H9 (cell line): ENCODE results near the gene AFF2. TPM values are rescaled to one million over a fixed set of nuclear protein-coding genes. Genes with fewer than 3 reads are reported as not detected.

Source experiments
- DNase-seq: peaks from one replicate; pipeline ENCODE4 v3.0.0-alpha.2; 2017
- H2AFZ ChIP-seq: one replicate; pipeline ENCODE4 v1.6.1; 2013; ENCODE audit warnings: mild to moderate bottlenecking, low read length, control low read depth, moderate library complexity
- H2AK5ac ChIP-seq: 2 replicates; pipeline ENCODE4 v1.6.1; 2013; ENCODE audit warnings: low read length, control low read depth, mixed read lengths; ENCODE audit not compliant: insufficient read length
- H2BK120ac ChIP-seq: one replicate; pipeline ENCODE4 v1.6.1; 2013; ENCODE audit warnings: low read depth, mild to moderate bottlenecking, low read length, control low read depth, inconsistent platforms; ENCODE audit not compliant: poor library complexity, severe bottlenecking
- H2BK12ac ChIP-seq: 2 replicates; pipeline ENCODE4 v1.6.1; 2013; ENCODE audit warnings: low read length, control low read depth, mixed read lengths, low read depth; ENCODE audit not compliant: insufficient read length
- H2BK15ac ChIP-seq: 2 replicates; pipeline ENCODE4 v1.6.1; 2013; ENCODE audit warnings: low read depth, low read length, control low read depth
- H2BK20ac ChIP-seq: one replicate; pipeline ENCODE4 v1.6.1; 2013; ENCODE audit warnings: low read depth, mild to moderate bottlenecking, low read length, control low read depth, inconsistent platforms; ENCODE audit not compliant: poor library complexity, severe bottlenecking
- H2BK5ac ChIP-seq: 2 replicates; pipeline ENCODE4 v1.6.1; 2013; ENCODE audit warnings: low read length, control low read depth, mixed read lengths; ENCODE audit not compliant: insufficient read length
- H3K14ac ChIP-seq: 2 replicates; pipeline ENCODE4 v1.6.1; 2013; ENCODE audit warnings: low read length, control low read depth; ENCODE audit not compliant: insufficient read depth
- H3K18ac ChIP-seq: 2 replicates; pipeline ENCODE4 v1.6.1; 2013; ENCODE audit warnings: low read depth, mild to moderate bottlenecking, mixed read lengths, low read length, control low read depth; ENCODE audit not compliant: insufficient read length
- H3K23ac ChIP-seq: 2 replicates; pipeline ENCODE4 v1.6.1; 2013; ENCODE audit warnings: low read length, control low read depth, mixed read lengths, low read depth; ENCODE audit not compliant: insufficient read length
- H3K23me2 ChIP-seq: 2 replicates; pipeline ENCODE4 v1.6.1; 2013; ENCODE audit warnings: low read depth, mild to moderate bottlenecking, mixed read lengths, low read length, control low read depth; ENCODE audit not compliant: insufficient read length, poor library complexity, severe bottlenecking
- H3K27ac ChIP-seq: 2 replicates; pipeline ENCODE4 v1.5.1; 2013; ENCODE audit warnings: low read length, control low read depth, mixed read lengths, low read depth; ENCODE audit not compliant: insufficient read length
- H3K27me3 ChIP-seq: 2 replicates; pipeline ENCODE4 v1.6.1; 2013; ENCODE audit warnings: low read length, control low read depth, inconsistent platforms; ENCODE audit not compliant: insufficient read depth
- H3K4ac ChIP-seq: 2 replicates; pipeline ENCODE4 v1.6.1; 2013; ENCODE audit warnings: low read depth, mild to moderate bottlenecking, control low read depth, inconsistent platforms, low read length, moderate library complexity
- H3K4me1 ChIP-seq: 2 replicates; pipeline ENCODE4 v1.6.1; 2013; ENCODE audit warnings: low read length, control low read depth, inconsistent platforms; ENCODE audit not compliant: insufficient read depth
- H3K4me2 ChIP-seq: 2 replicates; pipeline ENCODE4 v1.6.1; 2013; ENCODE audit warnings: low read length, control low read depth, mixed read lengths; ENCODE audit not compliant: insufficient read length, insufficient read depth
- H3K56ac ChIP-seq: 2 replicates; pipeline ENCODE4 v1.6.1; 2013; ENCODE audit warnings: low read depth, mild to moderate bottlenecking, mixed read lengths, low read length, control low read depth; ENCODE audit not compliant: insufficient read length
- H3K79me1 ChIP-seq: 2 replicates; pipeline ENCODE4 v1.6.1; 2013; ENCODE audit warnings: low read depth, mild to moderate bottlenecking, moderate library complexity, low read length, control low read depth, inconsistent platforms; ENCODE audit not compliant: insufficient read depth, poor library complexity, severe bottlenecking
- H3K79me2 ChIP-seq: 2 replicates; pipeline ENCODE4 v1.6.1; 2013; ENCODE audit warnings: low read length, control low read depth, inconsistent platforms; ENCODE audit not compliant: insufficient read depth
- H3K9ac ChIP-seq: 2 replicates; pipeline ENCODE4 v1.6.1; 2013; ENCODE audit warnings: low read length, control low read depth, mixed read lengths; ENCODE audit not compliant: insufficient read length; ENCODE audit errors: extremely low read depth
- H3K9me3 ChIP-seq: one replicate; pipeline ENCODE4 v1.6.1; 2013; ENCODE audit warnings: low read depth, low read length, inconsistent platforms; ENCODE audit not compliant: control insufficient read depth
- H3T11ph ChIP-seq: one replicate; pipeline ENCODE4 v1.6.1; 2013; ENCODE audit warnings: mild to moderate bottlenecking, low read length, control low read depth, inconsistent platforms
- H4K20me1 ChIP-seq: one replicate; pipeline ENCODE4 v1.6.1; 2013; ENCODE audit not compliant: control insufficient read depth, insufficient read length, insufficient read depth
- H4K5ac ChIP-seq: 2 replicates; pipeline ENCODE4 v1.6.1; 2013; ENCODE audit warnings: low read depth, mild to moderate bottlenecking, mixed read lengths, low read length, control low read depth; ENCODE audit not compliant: insufficient read length
- H4K8ac ChIP-seq: replicated peaks from 2 replicates; pipeline ENCODE4 v1.6.1; 2013; ENCODE audit warnings: low read length, control low read depth, mixed read lengths, low read depth; ENCODE audit not compliant: insufficient read length
- H4K91ac ChIP-seq: 2 replicates; pipeline ENCODE4 v1.6.1; 2013; ENCODE audit warnings: low read depth, mild to moderate bottlenecking, moderate library complexity, mixed read lengths, low read length, control low read depth; ENCODE audit not compliant: insufficient read length
- H3K27ac Mint-ChIP-seq, 3 experiments: 2 replicates in 2 of 3; 3 replicates in 1 of 3; pipeline ENCODE4 v1.8.0; 2020 to 2021; ENCODE audit warnings: mixed read lengths in 3 of 3, mild to moderate bottlenecking in 1 of 3, moderate library complexity in 1 of 3
- H3K27me3 Mint-ChIP-seq: 2 replicates; pipeline ENCODE4 v1.8.0; 2021; ENCODE audit warnings: low read depth, mild to moderate bottlenecking, moderate library complexity, mixed read lengths
- H3K36me3 Mint-ChIP-seq, 3 experiments: 2 replicates in 2 of 3; 3 replicates in 1 of 3; pipeline ENCODE4 v1.8.0; 2020 to 2021; ENCODE audit warnings: low read depth in 3 of 3, mixed read lengths in 3 of 3; ENCODE audit not compliant: insufficient read depth in 1 of 3
- H3K4me1 Mint-ChIP-seq, 2 experiments: 2 replicates each; pipeline ENCODE4 v1.8.0; 2020; ENCODE audit warnings: mixed read lengths in 2 of 2
- H3K4me3 Mint-ChIP-seq, 2 experiments: 2 replicates in 1 of 2; 3 replicates in 1 of 2; pipeline ENCODE4 v1.8.0; 2020 to 2021; ENCODE audit warnings: mild to moderate bottlenecking in 2 of 2, mixed read lengths in 2 of 2, moderate library complexity in 1 of 2
- H3K9me3 Mint-ChIP-seq, 2 experiments: 2 replicates in 1 of 2; 3 replicates in 1 of 2; pipeline ENCODE4 v1.8.0; 2020; ENCODE audit warnings: mild to moderate bottlenecking in 2 of 2, mixed read lengths in 2 of 2, moderate library complexity in 1 of 2
- CTCF ChIP-seq: fragments of 200-600 bp; sonication (generic); conservative IDR thresholded peaks from 3 replicates; pipeline ENCODE4 v1.8.0; 2021; ENCODE audit warnings: antibody characterized with exemption, mild to moderate bottlenecking
- WGBS: extraction: QIAGEN DNeasy Blood & Tissue Kit; methylation state at CpG from one replicate; pipeline ENCODE4 v1.1.7; 2013; ENCODE audit warnings: missing lambda C conversion rate, low lambda C conversion rate, mixed read lengths; ENCODE audit not compliant: insufficient read length; ENCODE audit errors: extremely low coverage; 5-methylcytosine and 5-hydroxymethylcytosine counted together
- total RNA-seq: library from RNA; stranded (reverse); gene quantifications from 2 replicates; pipeline ENCODE4 v1.2.1, GENCODE V29; 2021

The AFF2 gene
- total RNA-seq, 1 experiment from 2014 or later: 14.6 TPM

- peaks cover 44% of the 10 kb centered on the region for H3K9me3 ChIP-seq
- Mint-ChIP-seq H3K9me3 (peaks cover 56 to 57% of the 10 kb centered on the region in 2 experiments), H3K27me3 (no peaks in the 10 kb centered on the region), H3K27ac (no peak overlapping the region), H3K4me1 (peaks cover 9 to 16% of the 10 kb centered on the region in 2 experiments), H3K36me3 (peaks cover 0 to 6% (median 3%) of the 10 kb centered on the region in 3 experiments; a peak in 4 of 7 replicates), H3K4me3 (no peak overlapping the region)
- H3K23ac ChIP-seq: no peak overlapping the region
- no peaks in the 10 kb centered on the region for H4K20me1 ChIP-seq
- H3T11ph ChIP-seq: no peak overlapping the region
- H2AFZ ChIP-seq: no peak overlapping the region
- WGBS: no CpG with 5 or more reads among the region's 2 CpGs
- H3K14ac ChIP-seq: no peak overlapping the region
- H3K27ac ChIP-seq: no peak overlapping the region
- no peak overlapping the region for H3K4ac ChIP-seq
- DNase-seq: no peak
- H3K27me3 ChIP-seq: no peaks in the 10 kb centered on the region
- no peak overlapping the region for H2BK15ac ChIP-seq
- no peak overlapping the region for H4K5ac ChIP-seq
- no peaks in the 10 kb centered on the region for H3K79me1 ChIP-seq
- H4K91ac ChIP-seq: no peak overlapping the region
- no peak overlapping the region for H2AK5ac ChIP-seq
- H2BK12ac ChIP-seq: no peak overlapping the region
- TF ChIP-seq CTCF: no peak
- H3K56ac ChIP-seq: no peak overlapping the region
- H2BK5ac ChIP-seq: no peak overlapping the region
- no peak overlapping the region for H3K9ac ChIP-seq
- H3K4me2 ChIP-seq: no peak overlapping the region
- no peak overlapping the region for H4K8ac ChIP-seq
- no peaks in the 10 kb centered on the region for H3K79me2 ChIP-seq
- no peaks in the 10 kb centered on the region for H3K23me2 ChIP-seq
- H3K18ac ChIP-seq: no peak overlapping the region
- H2BK120ac ChIP-seq: no peak overlapping the region
- H2BK20ac ChIP-seq: no peak overlapping the region
- no peaks in the 10 kb centered on the region for H3K4me1 ChIP-seq
Measured at GRCh38 chrX:148593146-148593545, 92.7 kb downstream of the AFF2 start.
